Kidney (tissue), 14 donors: Measurements from ENCODE around the gene SLC5A9. TPM values are rescaled to one million over a fixed set of nuclear protein-coding genes. Genes with fewer than 3 reads are reported as not detected.

Experiments used
- DNase-seq, 5 donors: peaks; one replicate each; pipeline ENCODE4 v3.0.0-alpha.2; 2013 to 2020
- FAIRE-seq: peaks from 2 replicates; lab custom pipeline; 2012; peaks lifted over from hg19 to GRCh38; lab: Jason Lieb, UNC
- H3K27ac ChIP-seq, 2 donors: one replicate each; pipeline ENCODE4 v1.7.0; 2013; ENCODE audit warnings: low read depth in 2 of 2, low read length in 2 of 2, inconsistent platforms in 1 of 2
- H3K27me3 ChIP-seq: one replicate; pipeline ENCODE4 v1.7.1; 2013; ENCODE audit warnings: low read length, inconsistent platforms; ENCODE audit not compliant: control insufficient read depth, insufficient read depth
- H3K36me3 ChIP-seq, 3 donors: one replicate each; pipeline versions ENCODE4 v1.7.0 to v1.7.1; 2013; ENCODE audit warnings: low read length in 3 of 3, control low read depth in 1 of 3, inconsistent platforms in 1 of 3; ENCODE audit not compliant: insufficient read depth in 3 of 3, control insufficient read depth in 2 of 3
- H3K4me1 ChIP-seq, 3 donors: one replicate each; pipeline versions ENCODE4 v1.7.0 to v1.7.1; 2013; ENCODE audit warnings: low read length in 3 of 3, inconsistent platforms in 1 of 3, low read depth in 1 of 3; ENCODE audit not compliant: control insufficient read depth in 2 of 3, insufficient read depth in 2 of 3
- H3K4me3 ChIP-seq, 3 donors: one replicate each; pipeline versions ENCODE4 v1.7.0 to v1.8.1; 2013; ENCODE audit warnings: low read length in 3 of 3, control low read depth in 1 of 3, inconsistent platforms in 1 of 3
- H3K9ac ChIP-seq, 3 donors: one replicate each; pipeline versions ENCODE4 v1.7.0 to v1.7.1; 2013; ENCODE audit warnings: low read length in 3 of 3, control low read depth in 1 of 3, inconsistent platforms in 1 of 3
- H3K9me3 ChIP-seq, 3 donors: one replicate each; pipeline versions ENCODE4 v1.7.0 to v1.7.1; 2013; ENCODE audit warnings: low read length in 3 of 3, control low read depth in 1 of 3, inconsistent platforms in 1 of 3; ENCODE audit not compliant: control insufficient read depth in 2 of 3, insufficient read depth in 1 of 3
- CTCF ChIP-seq: IDR thresholded peaks from 3 replicates; pipeline ENCODE4 v1.5.1; 2012; ENCODE audit warnings: mild to moderate bottlenecking, moderate library complexity, borderline replicate concordance; ENCODE audit not compliant: insufficient read depth; ENCODE audit errors: extremely low read depth
- intact Hi-C: fragments of 100-400 bp; cut with DNase I; formaldehyde crosslinking; loops from one replicate; pipeline ENCODE4 v1.11.1; 2022
- polyA plus RNA-seq: library from polyadenylated mRNA; stranded (reverse); fragments of 350-450 nt; fragmentation: Illumina TruSeq; extraction: RNeasy Lipid Tissue Mini Kit (QIAGEN cat#74804); gene quantifications from one replicate; pipeline ENCODE4 v1.2.3, GENCODE V29; 2014; ENCODE audit warnings: low read depth, low replicate concordance; ENCODE audit not compliant: insufficient read depth
- total RNA-seq: library from RNA; stranded (reverse); fragmentation: NEBNext Ultra II Directional; extraction: Animal tissue kit (Norgen Biotek cat#: 25700); gene quantifications from one replicate; pipeline ENCODE4 v1.2.1, GENCODE V29; 2021
- donor health status: control.
- donor health status: control.
- donor health status: control.
- donor health status: control.
- donor health status: control.
- donor health status: DM: yes; HTN: yes; CAD: no.
- donor health status: Normal renal cell carcinoma (clear cell type).

Gene SLC5A9
- total and polyA plus RNA-seq, 2 donors from 2014 or later = 2.3 to 4.4 TPM

- no peak overlapping the region for H3K9ac ChIP-seq
- TF ChIP-seq CTCF = no peak
- DNase-seq = no peak
- no peaks in the 10 kb centered on the region for H3K27me3 ChIP-seq
- H3K4me3 ChIP-seq = no peak overlapping the region
- intact Hi-C loops = no loop called here
- H3K27ac ChIP-seq = no peak overlapping the region
- no peak for FAIRE-seq
- peaks cover 0 to 8% (median 0%) of the 10 kb centered on the region in 3 donors for H3K4me1 ChIP-seq
- no peaks in the 10 kb centered on the region for H3K36me3 ChIP-seq
- H3K9me3 ChIP-seq = no peaks in the 10 kb centered on the region
Observed at GRCh38 chr1:48248356-48248755, 25.8 kb downstream of the SLC5A9 start.

- DNase-seq (no peak), FAIRE-seq (no peak)
- Histone ChIP-seq H3K9me3 (no peaks in the 10 kb centered on the region), H3K27ac (no peak overlapping the region), H3K27me3 (no peaks in the 10 kb centered on the region), H3K4me1 (peaks cover 0 to 8% (median 0%) of the 10 kb centered on the region in 3 donors), H3K9ac (no peak overlapping the region), H3K4me3 (no peak overlapping the region), H3K36me3 (no peaks in the 10 kb centered on the region)
- intact Hi-C loops = no loop called here
- no peak for TF ChIP-seq CTCF
Observed at GRCh38 chr1:48249868-48250267, 27.4 kb downstream of the SLC5A9 start.

- Histone ChIP-seq H3K9me3 (no peaks in the 10 kb centered on the region), H3K4me1 (peaks cover 0 to 8% (median 0%) of the 10 kb centered on the region in 3 donors), H3K9ac (no peak overlapping the region), H3K36me3 (no peaks in the 10 kb centered on the region), H3K4me3 (no peak overlapping the region), H3K27me3 (no peaks in the 10 kb centered on the region), H3K27ac (no peak overlapping the region)
- no peak for TF ChIP-seq CTCF
- intact Hi-C loops = no loop called here
- FAIRE-seq = peak; percentile 21
- DNase-seq = peak in 2 of 5 donors; percentile 16 to 26
Observed at GRCh38 chr1:48250572-48250971, 28.1 kb downstream of the SLC5A9 start.

- peaks cover 0 to 8% (median 0%) of the 10 kb centered on the region in 3 donors for H3K4me1 ChIP-seq
- intact Hi-C loops = no loop called here
- no peak overlapping the region for H3K27ac ChIP-seq
- H3K27me3 ChIP-seq = no peaks in the 10 kb centered on the region
- FAIRE-seq = no peak
- no peak for TF ChIP-seq CTCF
- H3K4me3 ChIP-seq = no peak overlapping the region
- H3K36me3 ChIP-seq = no peaks in the 10 kb centered on the region
- no peaks in the 10 kb centered on the region for H3K9me3 ChIP-seq
- no peak overlapping the region for H3K9ac ChIP-seq
- no peak for DNase-seq
Observed at GRCh38 chr1:48251323-48251722, 28.8 kb downstream of the SLC5A9 start.
